ENCODE measurements around the gene CSF3.

The CSF3 gene

DNA sequence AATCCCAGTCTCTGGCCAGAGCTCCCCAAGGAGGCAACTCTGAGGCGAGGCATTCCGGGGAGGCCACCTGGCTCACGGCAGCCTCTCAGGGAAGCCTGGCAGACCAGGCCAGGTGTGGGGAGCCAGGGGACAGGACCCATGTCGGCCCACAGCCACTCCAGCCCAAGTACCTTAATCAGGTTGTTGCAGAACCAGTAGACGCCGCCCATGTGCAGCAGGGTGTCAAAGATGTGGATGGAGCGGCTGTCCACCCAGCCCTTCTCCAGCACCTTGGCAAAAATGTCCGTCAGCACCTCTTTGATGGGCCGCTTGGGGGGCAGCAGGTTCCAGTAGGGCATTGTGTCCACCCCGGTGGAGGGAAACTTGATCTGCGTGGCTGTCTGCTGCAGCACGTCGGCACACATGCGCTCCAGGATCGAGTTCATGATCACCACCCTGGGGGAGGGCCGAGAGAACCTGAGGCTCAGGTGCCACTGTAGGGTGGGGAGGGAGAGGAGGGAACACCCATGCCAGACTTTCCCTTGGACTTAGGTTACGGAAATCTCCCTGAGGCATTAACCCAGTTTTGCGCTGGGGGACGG is 7.8 kb downstream of the CSF3 start:
- DNase-seq (ENCODE audit: low read depth in 4 of 4, low spot score in 1 of 4) = no peak

DNA sequence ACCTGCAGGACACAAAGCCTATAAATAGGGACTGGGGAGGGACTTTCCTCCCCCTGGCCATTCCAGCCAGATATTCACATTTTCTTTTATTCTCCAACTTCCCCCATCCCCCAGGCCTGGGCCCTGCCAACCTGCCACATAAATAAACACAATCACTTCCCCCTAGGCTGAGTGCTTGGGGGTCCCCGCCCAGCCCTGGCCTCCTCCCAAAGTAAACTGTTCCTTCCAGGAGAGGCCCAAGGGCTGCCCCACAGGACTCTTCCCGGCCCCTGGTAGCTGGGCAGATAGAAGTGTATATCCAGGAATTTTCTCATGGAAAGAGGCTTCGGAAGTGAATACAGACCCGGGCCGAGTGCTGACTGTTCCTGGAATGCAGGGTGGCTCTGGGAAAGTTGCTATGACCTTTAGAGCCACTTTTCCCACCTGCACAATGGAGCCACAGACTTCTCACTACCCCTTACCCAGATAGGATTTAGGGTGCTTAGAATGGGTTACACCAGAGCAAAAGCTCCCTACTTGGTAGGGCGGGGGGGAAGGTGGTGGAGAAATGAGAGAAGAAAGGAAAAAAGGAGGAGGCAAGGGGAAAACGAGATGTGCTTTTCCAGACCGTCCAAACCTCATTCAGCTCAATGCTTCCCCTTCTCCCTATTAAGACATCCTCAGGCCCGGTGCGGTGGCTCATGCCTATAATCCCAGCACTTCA is 8.5 kb downstream of the CSF3 start:
- DNase-seq (ENCODE audit: low read depth in 4 of 4, low spot score in 1 of 4) = no peak

DNA sequence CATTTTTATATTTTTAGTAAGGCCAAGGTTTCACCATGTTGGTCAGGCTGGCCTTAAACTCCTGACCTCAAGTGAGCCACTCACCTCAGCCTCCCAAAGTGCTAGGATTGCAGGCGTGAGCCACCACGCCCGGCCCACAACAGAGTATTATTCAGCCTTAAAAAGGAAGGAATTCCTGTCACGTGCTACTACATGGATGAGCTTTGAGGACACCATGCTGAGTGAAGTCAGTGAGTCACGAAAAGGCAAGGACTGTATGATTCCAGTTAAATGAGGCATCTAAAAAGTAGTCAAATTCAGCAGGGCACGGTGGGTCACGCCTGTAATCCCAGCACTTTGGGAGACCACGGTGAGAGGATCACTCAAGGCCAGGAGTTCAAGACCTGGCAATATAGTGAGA is 9.7 kb downstream of the CSF3 start:
- DNase-seq (ENCODE audit: low read depth in 4 of 4, low spot score in 1 of 4) = no peak

DNA sequence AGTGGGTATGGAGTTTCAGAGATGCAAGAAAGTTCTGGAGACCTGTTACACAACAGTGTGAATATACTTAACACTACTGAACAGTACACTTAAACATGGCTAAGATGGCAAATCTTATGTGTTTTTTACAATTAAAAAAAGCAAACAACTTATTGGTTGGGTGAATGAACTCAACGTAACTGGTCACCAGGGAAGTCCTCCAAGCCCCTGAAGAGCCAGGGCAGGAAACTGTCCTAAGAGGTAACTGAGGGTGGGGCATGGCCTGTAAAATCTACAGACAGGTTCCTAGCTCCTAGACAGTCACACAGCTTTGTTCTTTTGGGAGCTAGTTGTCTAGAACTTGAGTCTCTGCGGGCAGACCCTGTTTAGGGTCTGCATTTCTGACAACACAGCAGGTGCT is 10.3 kb downstream of the CSF3 start:
- DNase-seq (ENCODE audit: low read depth in 4 of 4, low spot score in 1 of 4) = no peak

DNA sequence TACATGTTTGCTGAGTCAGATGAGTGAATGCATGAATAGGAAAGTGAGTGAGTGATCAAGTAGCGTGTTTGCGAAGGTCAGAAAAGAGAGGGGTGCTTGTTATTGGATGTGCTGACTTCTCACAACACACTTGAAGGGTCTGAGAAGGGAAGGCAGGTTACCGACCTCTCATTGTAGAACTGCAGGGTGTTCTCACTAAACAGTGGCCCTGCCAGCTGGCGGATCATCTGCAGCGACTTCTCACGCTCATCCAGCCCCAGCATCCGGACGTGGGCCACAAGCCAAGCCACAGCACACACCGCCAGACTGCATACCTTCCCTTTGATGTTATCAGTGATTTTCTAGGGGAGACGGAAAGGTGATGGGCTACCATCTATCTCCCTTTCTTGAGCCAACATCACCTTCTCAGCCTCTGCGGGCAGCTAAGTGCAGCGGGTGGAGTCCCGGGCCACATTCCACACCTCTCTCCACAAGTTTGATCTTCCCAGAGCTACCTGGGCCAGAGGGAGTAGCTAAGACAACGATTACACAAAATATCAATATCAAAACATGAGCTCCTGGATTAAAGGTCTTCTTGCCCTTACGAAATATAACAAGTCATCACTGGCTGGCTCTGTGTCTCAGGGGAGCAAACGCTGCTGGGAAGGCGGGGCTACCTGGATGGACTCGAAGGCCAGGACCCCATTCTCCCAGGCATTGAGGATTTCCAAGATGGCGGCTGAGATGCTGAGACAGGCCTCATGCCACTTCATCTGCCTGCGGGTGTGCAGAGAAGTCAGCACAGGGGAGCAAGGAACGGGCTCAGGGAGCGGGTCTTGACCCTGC is 11.0 kb downstream of the CSF3 start:
- DNase-seq (ENCODE audit: low read depth in 4 of 4, low spot score in 1 of 4) = peak in 1 of 4 experiments; percentile 16

DNA sequence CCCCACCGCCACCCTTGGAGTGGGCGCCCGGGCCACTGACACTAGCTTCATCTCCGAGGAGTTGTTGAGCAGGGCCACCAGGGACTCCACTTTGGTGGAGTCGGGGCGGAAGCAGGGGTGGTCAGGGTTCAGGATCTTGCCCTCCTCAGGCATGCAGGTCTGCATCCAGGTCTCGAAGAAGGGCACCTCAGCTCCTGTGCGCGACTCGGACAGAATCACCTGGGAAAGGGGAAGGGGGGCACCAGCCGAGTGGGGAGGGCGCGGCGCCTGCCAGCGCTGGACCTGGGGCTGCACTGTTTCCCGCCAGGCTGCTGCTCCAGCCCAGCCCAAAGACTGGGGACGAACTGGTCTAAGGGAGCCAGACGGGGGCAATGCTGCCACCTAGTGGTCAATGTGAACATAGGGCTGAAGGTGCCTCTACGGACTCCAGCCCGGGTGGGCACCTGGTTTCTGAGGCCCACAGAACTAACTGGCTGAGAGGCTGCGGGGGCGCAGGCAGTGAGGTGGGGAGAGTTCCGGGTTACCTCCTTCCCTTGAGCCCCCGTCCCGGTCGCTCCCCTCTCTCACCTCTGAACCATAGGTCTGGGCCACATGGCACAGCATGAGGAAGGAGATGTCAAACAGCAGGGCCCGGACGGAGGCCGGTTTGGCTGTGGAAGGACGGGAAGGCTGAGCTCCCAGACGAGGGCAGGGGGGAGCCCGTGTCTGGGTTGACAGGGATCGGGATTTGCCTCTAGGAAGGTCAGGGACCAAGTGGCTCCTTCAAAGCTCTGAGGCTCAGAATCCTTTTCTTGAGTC is 11.8 kb downstream of the CSF3 start:
- DNase-seq (ENCODE audit: low read depth in 4 of 4, low spot score in 1 of 4) = peak; percentile 56 to 65 (median 61)

DNA sequence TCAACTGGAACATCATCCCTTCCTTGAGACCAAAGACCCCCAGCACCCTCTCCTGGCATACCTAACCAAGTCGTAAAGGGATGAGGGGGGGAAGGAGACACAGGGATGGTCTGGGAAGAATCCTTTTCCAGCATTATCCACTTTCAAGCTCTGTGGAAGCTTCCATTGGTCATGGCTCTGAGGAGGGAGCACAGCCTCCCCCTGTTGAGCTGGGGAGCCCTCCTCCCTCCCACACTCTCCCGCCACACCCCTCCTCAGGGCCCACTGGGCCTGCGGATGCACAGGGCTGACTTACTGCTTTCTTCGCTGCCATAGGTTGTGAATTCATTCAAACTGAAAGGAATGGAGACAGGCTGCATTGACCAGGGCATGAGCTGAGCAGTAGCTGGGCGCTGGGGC is 12.4 kb downstream of the CSF3 start:
- DNase-seq (ENCODE audit: low read depth in 4 of 4, low spot score in 1 of 4) = no peak

DNA sequence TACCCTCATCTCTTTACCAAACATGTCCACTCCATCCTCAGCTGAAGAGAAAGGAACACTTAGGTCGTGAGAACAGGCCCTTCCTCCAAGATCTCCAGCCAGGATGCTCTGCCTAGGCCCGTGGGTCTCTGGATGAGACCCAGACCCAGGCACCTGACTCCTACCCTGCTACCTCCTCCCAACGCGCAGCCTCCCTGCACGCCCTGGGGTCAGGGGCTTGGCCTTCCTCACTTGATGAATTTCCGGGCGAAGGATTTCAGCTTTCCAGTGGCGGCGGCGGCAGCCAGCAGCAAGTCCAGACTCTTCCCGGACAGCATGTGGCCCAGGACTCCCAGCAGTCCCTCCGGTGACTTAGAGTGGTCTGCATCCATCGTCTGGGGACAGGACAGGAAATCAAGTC is 13.4 kb downstream of the CSF3 start:
- no peak for DNase-seq (ENCODE audit: low read depth in 4 of 4, low spot score in 1 of 4)

DNA sequence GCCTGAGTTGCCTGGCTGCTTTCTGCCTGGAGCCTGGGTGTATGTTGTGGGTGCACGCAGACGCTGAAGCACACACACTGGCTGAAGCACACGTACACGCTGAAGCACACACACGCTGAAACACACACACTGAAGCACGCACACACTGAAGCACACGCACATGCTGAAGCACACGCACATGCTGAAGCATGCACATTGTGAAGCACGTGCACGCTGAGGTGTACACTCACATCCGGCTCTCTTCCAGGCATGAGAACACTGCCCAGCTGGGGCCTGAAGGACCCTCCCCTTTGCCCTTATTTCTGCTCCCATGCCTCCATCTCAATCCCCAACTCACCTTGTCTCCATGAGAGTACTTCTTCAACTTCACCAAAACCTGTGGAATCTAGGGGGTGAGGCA is 16.5 kb downstream of the CSF3 start:
- DNase-seq (ENCODE audit: low read depth in 4 of 4, low spot score in 1 of 4) = no peak

DNA sequence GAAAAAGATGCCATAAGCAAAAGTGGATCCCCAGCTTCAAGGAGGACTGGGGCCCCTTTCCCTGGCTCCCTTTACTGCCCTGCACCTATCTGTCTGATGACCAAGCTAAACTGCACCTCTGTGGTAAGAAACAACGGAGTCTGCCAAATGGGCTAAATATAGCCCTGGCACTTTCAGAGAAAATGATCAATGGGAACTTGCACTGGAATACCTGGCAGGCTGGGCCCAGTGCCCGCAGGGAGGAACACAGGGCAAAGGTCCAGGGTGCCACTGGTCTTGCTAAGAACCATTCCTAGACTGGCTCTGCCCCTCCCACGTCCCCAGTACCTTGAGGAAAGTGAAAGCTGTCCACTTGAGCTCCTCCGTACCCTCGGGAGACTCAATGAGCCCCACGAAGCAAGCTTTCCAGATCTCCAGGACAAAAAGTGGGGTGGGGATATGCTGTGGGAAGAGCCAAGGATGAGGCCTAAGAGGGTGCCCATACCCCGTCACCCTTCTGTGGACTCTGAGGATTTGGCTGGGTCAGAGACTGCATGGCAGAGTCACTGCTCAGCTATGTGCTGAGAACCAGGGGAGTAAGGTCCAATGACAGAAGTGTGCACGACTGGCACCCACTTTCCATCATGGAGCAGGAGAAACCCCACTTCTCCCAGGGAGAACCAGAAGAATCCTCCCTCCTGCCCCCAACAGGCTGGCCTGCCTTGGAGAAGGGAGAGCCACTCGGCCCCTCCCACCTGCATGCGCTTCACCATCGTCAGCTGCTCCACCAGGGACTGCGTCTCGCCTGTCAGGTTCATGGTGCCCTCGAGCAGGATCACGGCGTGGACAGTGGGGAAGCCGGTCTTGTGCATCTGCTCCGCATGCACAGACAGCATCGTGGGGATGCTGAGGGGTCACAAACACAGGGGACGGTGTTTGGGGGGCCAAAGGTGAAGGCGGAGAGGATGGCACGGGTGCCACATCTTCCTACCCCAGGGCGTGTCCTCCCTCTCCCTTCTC is 17.4 kb downstream of the CSF3 start:
- no peak for DNase-seq (ENCODE audit: low read depth in 4 of 4, low spot score in 1 of 4)

DNA sequence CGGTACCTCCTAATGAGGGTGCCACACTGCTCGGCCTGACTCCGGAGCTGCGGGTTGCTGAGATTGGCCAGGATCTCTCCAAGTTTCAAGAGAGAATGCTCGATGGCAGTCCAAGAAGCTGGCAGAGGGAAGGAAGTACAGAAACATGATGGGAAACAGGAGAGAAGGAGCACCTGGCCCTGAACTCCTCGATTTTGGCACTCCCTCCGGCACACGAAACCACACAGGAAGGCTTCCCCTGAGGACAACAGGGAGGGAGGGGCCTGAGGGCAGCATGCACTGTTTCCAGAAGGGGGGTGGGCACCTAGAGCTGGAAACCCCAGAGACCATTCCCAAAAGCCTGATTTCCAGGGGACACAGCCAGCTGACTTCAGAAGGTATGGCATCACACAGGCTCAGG is 18.1 kb downstream of the CSF3 start:
- no peak for DNase-seq (ENCODE audit: low read depth in 4 of 4, low spot score in 1 of 4)

DNA sequence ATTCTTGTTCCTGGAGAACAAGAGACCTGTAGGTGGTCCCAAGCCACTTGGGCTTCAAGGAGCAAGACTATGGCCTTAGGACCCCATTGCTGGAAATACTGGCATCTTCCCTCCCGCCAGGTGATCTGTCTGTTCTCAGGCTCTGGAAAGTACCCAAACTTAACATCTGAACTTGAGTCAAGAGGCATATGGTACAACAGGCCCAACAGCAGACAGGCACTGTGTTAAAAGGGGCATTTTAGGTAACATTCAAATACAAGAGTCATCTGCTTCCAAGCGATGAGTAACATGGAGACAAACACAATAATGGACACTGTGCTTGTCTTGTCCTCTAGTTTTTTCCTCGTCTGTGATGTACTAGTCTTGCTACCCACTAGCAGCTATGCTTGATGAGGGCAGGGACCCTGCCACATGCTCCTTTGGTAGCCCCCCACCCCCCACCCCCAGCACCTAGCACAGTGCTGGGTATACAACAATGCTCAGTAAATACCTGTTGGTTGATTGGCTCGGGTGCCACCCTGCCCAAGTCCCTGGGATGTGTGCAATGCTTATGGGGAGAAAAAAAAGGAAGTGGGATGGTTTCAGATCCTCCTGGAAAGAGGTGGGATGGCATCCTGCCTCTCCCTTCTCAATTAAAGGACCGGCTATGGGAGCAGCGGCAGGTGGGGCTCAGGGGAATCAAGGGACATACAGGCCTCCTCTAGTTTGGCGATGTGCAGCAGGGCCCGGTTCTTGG is 19.4 kb downstream of the CSF3 start:
- no peak for DNase-seq (ENCODE audit: low read depth in 4 of 4, low spot score in 1 of 4)

DNA sequence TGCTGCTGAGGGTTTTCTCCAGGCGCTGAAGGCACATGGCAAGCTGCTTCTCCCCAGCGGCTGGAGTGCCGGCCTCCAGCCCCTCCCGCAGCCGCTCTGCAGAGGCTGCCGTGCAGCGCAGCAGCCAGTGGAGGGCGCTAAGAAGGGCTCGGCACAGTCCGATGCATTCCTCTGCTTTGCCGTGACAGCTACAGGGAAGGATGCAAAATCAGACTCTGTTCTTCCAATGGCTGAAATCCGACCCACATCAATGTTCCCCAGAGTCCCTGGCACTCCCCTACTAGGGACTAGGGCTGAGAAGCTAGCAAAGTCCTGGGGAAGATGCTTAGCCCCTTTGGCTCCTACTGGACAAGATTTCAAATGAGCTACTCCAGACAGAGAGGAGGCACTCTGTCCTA is 19.9 kb downstream of the CSF3 start:
- no peak for DNase-seq (ENCODE audit: low read depth in 4 of 4, low spot score in 1 of 4)

DNA sequence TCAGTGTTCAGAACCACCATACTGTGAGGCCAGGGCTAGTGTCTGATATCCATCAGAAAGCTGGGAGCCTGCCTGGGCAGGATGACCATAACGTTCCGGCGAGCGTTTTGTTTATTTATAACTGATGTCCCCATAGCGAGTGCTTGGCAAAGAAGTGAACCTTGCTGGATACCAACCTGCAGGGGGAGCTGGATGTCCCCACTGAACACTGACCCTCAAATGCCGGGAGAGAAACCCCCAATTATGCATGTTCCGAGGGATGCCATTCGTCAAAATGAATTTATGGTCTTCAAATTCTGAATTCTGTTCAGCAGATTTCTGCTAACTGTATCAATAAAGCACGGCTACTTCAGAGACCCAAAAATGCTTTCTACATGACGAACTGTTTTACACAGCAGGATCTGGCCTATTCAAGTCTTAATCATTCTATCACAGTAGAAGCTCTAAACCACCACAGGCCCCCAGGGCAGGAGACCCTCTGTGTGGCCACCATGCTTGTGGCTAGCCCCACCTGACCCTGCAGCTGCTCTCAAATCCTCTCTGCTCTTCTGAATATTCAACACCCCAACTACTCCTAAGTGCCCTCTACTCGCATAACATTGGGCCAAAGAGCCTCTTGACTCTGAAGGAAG is 23.8 kb downstream of the CSF3 start:
- DNase-seq (ENCODE audit: low read depth in 4 of 4, low spot score in 1 of 4) = no peak

DNA sequence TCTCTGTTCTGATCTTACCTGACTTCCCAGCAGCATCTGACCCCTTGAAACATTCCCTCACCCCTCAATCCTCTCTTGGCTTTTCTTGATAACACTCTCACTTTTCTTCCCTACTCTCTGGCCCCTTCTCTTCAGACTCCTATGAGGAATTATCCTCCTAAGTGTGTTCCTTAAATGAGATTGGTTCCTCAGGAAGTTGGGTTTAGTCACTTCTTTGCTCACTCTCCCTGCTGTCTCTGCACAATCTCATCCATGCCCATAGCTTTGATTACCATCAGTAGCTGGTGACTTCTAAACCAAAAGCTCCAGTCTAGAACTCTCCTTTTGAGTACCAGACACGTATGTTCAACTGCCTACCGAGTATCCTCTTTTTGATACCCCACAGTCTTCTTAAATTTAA is 26.0 kb downstream of the CSF3 start:
- no peak for DNase-seq (ENCODE audit: low read depth in 4 of 4, low spot score in 1 of 4)

DNA sequence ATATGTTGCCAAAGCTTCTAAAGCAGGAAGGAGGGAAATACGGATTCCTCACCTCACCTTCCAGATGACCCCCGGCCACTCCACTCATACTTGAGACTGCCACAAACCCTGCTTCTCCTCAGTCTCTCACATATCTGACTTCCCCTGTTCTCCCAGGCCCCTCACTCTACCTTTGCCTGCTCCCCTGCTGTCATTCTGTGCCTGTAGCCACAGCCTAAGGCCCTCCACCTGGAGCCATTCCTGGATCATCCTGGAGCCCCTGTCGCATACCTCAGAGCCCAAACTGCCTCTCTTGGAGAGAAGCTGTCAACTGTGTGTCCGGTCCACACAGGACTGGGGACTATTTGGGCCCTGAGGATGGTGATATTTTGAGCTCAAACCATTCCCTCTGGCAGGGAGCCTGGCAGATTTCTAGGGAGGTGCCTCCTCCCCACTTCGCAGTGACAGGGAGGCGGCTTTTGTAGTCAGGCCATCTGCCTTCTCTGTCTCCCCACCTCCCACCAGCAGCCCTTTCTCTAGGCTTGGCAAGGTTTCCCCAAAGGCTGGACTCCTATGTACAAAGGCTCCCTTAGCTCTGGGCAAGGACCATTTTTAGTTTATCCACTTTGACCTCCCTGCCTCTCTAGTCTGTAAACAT is 41.3 kb downstream of the CSF3 start:
- DNase-seq (ENCODE audit: low read depth in 4 of 4, low spot score in 1 of 4) = no peak

DNA sequence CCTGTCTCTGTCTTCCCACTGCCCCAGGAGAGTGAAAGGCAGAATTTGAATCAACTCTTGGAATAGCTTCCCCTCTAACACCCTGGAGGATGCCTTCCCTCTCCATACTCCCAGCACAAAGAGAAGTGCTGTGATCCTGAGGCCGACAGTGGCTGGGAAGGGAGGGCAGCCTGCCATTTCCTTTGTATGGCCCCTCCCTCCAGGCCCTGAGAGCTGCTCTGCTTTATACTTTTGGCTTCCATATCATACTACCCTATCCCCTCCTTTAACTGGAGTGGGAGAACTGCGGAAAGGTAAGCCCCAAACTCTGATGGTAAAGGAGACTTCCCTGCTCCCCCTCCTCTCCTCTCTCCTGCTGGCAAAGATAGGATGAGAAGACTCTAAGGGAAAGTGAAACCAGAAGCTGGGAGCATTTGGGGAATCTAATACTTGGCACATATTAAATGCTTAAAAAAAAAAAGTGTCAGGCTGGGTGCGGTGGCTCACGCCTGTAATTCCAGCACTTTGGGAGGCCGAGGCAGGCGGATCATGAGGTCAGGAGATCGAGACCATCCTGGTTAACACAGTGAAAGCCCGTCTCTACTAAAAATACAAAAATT is 43.0 kb downstream of the CSF3 start:
- DNase-seq (ENCODE audit: low read depth in 4 of 4, low spot score in 1 of 4) = no peak

DNA sequence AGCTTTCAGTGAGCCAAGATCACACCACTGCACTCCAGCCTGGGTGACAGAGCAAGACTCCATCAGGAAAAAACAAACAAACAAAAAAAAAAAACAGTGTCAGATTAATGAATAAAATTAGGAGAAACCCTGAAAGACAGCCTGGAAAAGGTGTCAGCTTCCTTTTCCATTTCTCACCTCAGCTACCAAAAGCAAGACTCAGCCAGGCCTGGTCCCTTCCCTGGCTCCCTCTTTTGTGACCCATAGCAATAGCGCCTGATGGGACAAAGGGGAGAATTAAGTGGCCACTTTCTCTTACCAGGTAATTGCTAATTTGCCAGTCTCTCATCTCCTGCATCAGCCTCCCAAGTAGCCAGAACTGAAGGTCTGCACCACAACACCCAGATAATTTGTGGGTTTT is 43.6 kb downstream of the CSF3 start:
- DNase-seq (ENCODE audit: low read depth in 4 of 4, low spot score in 1 of 4) = no peak

Measured in stimulated activated CD4-positive, alpha-beta T cell treated with anti-CD3 and anti-CD28 coated beads, Interleukin-1b, Interleukin-23, amount 100 ng/mL, for 24 hours (primary cell).